WTC11 (cell line): ENCODE results near the gene STX17. TPM values are rescaled to one million over a fixed set of nuclear protein-coding genes. Genes with fewer than 3 reads are reported as not detected.

Experiments
- ATAC-seq: fragments of 200-7000 bp; cut with Tn5 transposase; 2 replicates; pipeline ENCODE4 v1.10.0; 2021; ENCODE audit warnings: mild to moderate bottlenecking, moderate library complexity
- CTCF ChIA-PET: fragments of 300-600 bp; sonication (Branson Sonifier 250); formaldehyde crosslinking; loops from one replicate; lab custom pipeline; 2021; ENCODE audit warnings: antibody characterized with exemption; lab: Charles Lee
- POLR2A ChIA-PET: fragments of 350-600 bp; sonication (Branson Sonifier 250); formaldehyde crosslinking; loops from one replicate; lab custom pipeline; 2021; ENCODE audit warnings: antibody characterized with exemption; lab: Charles Lee
- DNase-seq: peaks from one replicate; pipeline ENCODE4 v3.0.0; 2021; ENCODE audit warnings: low spot score
- H3K27ac Mint-ChIP-seq: 2 replicates; pipeline ENCODE4 v1.8.0; 2021; ENCODE audit warnings: mixed read lengths
- H3K27me3 Mint-ChIP-seq: 2 replicates; pipeline ENCODE4 v1.8.0; 2021; ENCODE audit warnings: low read depth, mild to moderate bottlenecking, moderate library complexity, mixed read lengths
- H3K36me3 Mint-ChIP-seq: 2 replicates; pipeline ENCODE4 v1.8.0; 2021; ENCODE audit warnings: mixed read lengths
- H3K4me1 Mint-ChIP-seq: 2 replicates; pipeline ENCODE4 v1.8.0; 2022; ENCODE audit warnings: mixed read lengths
- H3K4me3 Mint-ChIP-seq: 2 replicates; pipeline ENCODE4 v1.8.0; 2021; ENCODE audit warnings: mild to moderate bottlenecking, moderate library complexity, mixed read lengths
- H3K9me3 Mint-ChIP-seq: 2 replicates; pipeline ENCODE4 v1.8.0; 2021; ENCODE audit warnings: mixed read lengths
- AFF4 ChIP-seq: sonication (generic); formaldehyde crosslinking; IDR thresholded peaks from 2 replicates; pipeline ENCODE4 v1.8.1; 2023; ENCODE audit warnings: mild to moderate bottlenecking, missing genetic modification reagents, borderline replicate concordance
- CDX4 ChIP-seq: fragments of 250-450 bp; sonication (Bioruptor Pico); IDR thresholded peaks from 2 replicates; pipeline ENCODE4 v1.9.0; 2021; ENCODE audit warnings: moderate library complexity, mild to moderate bottlenecking, inconsistent platforms, borderline replicate concordance
- ELF4 ChIP-seq: sonication (generic); formaldehyde crosslinking; IDR thresholded peaks from 2 replicates; pipeline ENCODE4 v1.8.1; 2022; ENCODE audit warnings: low read depth, mild to moderate bottlenecking, moderate library complexity, missing genetic modification reagents
- ETV6 ChIP-seq: sonication (generic); formaldehyde crosslinking; IDR thresholded peaks from 2 replicates; pipeline ENCODE4 v1.8.1; 2022; ENCODE audit warnings: mild to moderate bottlenecking, missing genetic modification reagents
- GTF2I ChIP-seq: fragments of 250-450 bp; sonication (Bioruptor Pico); conservative IDR thresholded peaks from 2 replicates; pipeline ENCODE4 v1.4.0; 2021; ENCODE audit warnings: mild to moderate bottlenecking
- JUN ChIP-seq: sonication (generic); formaldehyde crosslinking; IDR thresholded peaks from 2 replicates; pipeline ENCODE4 v1.8.0; 2023; ENCODE audit warnings: mild to moderate bottlenecking, missing genetic modification reagents
- MYBL2 ChIP-seq: sonication (generic); formaldehyde crosslinking; IDR thresholded peaks from 2 replicates; pipeline ENCODE4 v1.8.1; 2023; ENCODE audit warnings: mild to moderate bottlenecking, moderate library complexity, missing genetic modification reagents
- NFE2L1 ChIP-seq: sonication (generic); formaldehyde crosslinking; IDR thresholded peaks from 2 replicates; pipeline ENCODE4 v1.8.1; 2023; ENCODE audit warnings: missing genetic modification reagents
- NR2C2 ChIP-seq: sonication (generic); formaldehyde crosslinking; IDR thresholded peaks from 2 replicates; pipeline ENCODE4 v1.8.0; 2022; ENCODE audit warnings: mild to moderate bottlenecking, missing genetic modification reagents
- PREB ChIP-seq: sonication (generic); formaldehyde crosslinking; IDR thresholded peaks from 2 replicates; pipeline ENCODE4 v1.8.1; 2022; ENCODE audit warnings: mild to moderate bottlenecking, missing genetic modification reagents, moderate library complexity, borderline replicate concordance
- PRRX2 ChIP-seq: fragments of 250-450 bp; sonication (Bioruptor Pico); IDR thresholded peaks from 2 replicates; pipeline ENCODE4 v1.8.0; 2021; ENCODE audit warnings: mild to moderate bottlenecking
- RELA ChIP-seq: sonication (generic); formaldehyde crosslinking; IDR thresholded peaks from 2 replicates; pipeline ENCODE4 v1.8.1; 2022; ENCODE audit warnings: missing genetic modification reagents, mild to moderate bottlenecking, borderline replicate concordance
- SMAD3 ChIP-seq: sonication (generic); formaldehyde crosslinking; IDR thresholded peaks from 2 replicates; pipeline ENCODE4 v1.8.0; 2022; ENCODE audit warnings: missing genetic modification reagents, mild to moderate bottlenecking, borderline replicate concordance
- ZNF138 ChIP-seq: sonication (generic); formaldehyde crosslinking; conservative IDR thresholded peaks from 2 replicates; pipeline ENCODE4 v1.8.1; 2022; ENCODE audit warnings: mild to moderate bottlenecking, moderate library complexity, missing genetic modification reagents
- ZNF416 ChIP-seq: fragments of 250-450 bp; sonication (Bioruptor Pico); IDR thresholded peaks from 2 replicates; pipeline ENCODE4 v1.9.0; 2021; ENCODE audit warnings: mild to moderate bottlenecking, inconsistent platforms
- ZSCAN18 ChIP-seq: fragments of 250-450 bp; sonication (Bioruptor Pico); IDR thresholded peaks from 2 replicates; pipeline ENCODE4 v2.1.2; 2022; ENCODE audit warnings: mild to moderate bottlenecking, moderate library complexity
- total RNA-seq: library from RNA; stranded (reverse); gene quantifications from 3 replicates; pipeline ENCODE4 v1.2.3, GENCODE V29; 2021
- TF ChIP-seq, protein P1 (sequence below): sonication (generic); formaldehyde crosslinking; IDR thresholded peaks from 2 replicates; pipeline ENCODE4 v1.8.0; 2023; ENCODE audit warnings: missing genetic modification reagents
- TF ChIP-seq, protein P2 (sequence below): sonication (generic); formaldehyde crosslinking; IDR thresholded peaks from 2 replicates; pipeline ENCODE4 v1.8.0; 2022; ENCODE audit warnings: mild to moderate bottlenecking, missing genetic modification reagents
- TF ChIP-seq, protein P3 (sequence below): sonication (generic); formaldehyde crosslinking; IDR thresholded peaks from 2 replicates; pipeline ENCODE4 v1.8.0; 2022; ENCODE audit warnings: missing genetic modification reagents

The STX17 gene
- total RNA-seq, 1 experiment from 2014 or later: 22.1 TPM

- TF ChIP-seq AFF4 (CRISPR knock-in tag): no peak
- TF ChIP-seq, all 79 proteins: peak for 0
Observed at GRCh38 chr9:99866398-99866797, 40.1 kb upstream of the STX17 start (continued).

DNA sequence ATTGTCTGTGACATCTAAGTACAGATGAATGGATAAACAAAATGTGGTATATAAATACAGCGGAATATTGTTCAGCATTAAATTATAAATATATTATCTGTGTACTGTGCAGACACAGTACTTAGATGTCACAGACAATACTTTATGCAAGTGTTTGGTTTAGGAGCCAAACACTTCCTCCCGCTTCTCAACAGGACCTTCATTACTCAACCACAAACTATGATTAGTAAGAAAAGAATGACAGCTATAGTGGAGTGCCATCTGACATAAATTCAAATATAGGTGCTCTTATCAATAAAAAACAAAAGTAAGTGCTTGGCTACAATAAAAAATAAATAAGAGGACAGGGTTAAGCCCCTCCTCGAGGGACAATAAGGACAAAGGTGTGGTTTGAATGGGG is 38.9 kb upstream of the STX17 start:
- TF ChIP-seq ZSCAN18 (CRISPR knock-in tag) (no peak), NFE2L1 (CRISPR knock-in tag) (no peak), PRRX2 (CRISPR knock-in tag) (no peak), RELA (CRISPR knock-in tag) (no peak), ELF4 (CRISPR knock-in tag) (no peak), ETV6 (no peak), GTF2I (no peak), PREB (CRISPR knock-in tag) (no peak), ZNF416 (CRISPR knock-in tag) (no peak), ZNF138 (CRISPR knock-in tag) (no peak), MYBL2 (no peak), SMAD3 (CRISPR knock-in tag) (no peak), JUN (no peak), CDX4 (CRISPR knock-in tag) (no peak), NR2C2 (CRISPR knock-in tag) (no peak)
- TF ChIP-seq, protein P1, sequence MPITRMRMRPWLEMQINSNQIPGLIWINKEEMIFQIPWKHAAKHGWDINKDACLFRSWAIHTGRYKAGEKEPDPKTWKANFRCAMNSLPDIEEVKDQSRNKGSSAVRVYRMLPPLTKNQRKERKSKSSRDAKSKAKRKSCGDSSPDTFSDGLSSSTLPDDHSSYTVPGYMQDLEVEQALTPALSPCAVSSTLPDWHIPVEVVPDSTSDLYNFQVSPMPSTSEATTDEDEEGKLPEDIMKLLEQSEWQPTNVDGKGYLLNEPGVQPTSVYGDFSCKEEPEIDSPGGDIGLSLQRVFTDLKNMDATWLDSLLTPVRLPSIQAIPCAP (CRISPR knock-in tag): no peak
- TF ChIP-seq, protein P2, sequence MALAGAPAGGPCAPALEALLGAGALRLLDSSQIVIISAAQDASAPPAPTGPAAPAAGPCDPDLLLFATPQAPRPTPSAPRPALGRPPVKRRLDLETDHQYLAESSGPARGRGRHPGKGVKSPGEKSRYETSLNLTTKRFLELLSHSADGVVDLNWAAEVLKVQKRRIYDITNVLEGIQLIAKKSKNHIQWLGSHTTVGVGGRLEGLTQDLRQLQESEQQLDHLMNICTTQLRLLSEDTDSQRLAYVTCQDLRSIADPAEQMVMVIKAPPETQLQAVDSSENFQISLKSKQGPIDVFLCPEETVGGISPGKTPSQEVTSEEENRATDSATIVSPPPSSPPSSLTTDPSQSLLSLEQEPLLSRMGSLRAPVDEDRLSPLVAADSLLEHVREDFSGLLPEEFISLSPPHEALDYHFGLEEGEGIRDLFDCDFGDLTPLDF (CRISPR knock-in tag): no peak
- TF ChIP-seq, protein P3, sequence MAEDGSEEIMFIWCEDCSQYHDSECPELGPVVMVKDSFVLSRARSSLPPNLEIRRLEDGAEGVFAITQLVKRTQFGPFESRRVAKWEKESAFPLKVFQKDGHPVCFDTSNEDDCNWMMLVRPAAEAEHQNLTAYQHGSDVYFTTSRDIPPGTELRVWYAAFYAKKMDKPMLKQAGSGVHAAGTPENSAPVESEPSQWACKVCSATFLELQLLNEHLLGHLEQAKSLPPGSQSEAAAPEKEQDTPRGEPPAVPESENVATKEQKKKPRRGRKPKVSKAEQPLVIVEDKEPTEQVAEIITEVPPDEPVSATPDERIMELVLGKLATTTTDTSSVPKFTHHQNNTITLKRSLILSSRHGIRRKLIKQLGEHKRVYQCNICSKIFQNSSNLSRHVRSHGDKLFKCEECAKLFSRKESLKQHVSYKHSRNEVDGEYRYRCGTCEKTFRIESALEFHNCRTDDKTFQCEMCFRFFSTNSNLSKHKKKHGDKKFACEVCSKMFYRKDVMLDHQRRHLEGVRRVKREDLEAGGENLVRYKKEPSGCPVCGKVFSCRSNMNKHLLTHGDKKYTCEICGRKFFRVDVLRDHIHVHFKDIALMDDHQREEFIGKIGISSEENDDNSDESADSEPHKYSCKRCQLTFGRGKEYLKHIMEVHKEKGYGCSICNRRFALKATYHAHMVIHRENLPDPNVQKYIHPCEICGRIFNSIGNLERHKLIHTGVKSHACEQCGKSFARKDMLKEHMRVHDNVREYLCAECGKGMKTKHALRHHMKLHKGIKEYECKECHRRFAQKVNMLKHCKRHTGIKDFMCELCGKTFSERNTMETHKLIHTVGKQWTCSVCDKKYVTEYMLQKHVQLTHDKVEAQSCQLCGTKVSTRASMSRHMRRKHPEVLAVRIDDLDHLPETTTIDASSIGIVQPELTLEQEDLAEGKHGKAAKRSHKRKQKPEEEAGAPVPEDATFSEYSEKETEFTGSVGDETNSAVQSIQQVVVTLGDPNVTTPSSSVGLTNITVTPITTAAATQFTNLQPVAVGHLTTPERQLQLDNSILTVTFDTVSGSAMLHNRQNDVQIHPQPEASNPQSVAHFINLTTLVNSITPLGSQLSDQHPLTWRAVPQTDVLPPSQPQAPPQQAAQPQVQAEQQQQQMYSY (CRISPR knock-in tag): no peak
- no peak for ATAC-seq
- ChIA-PET POLR2A (no interaction called here), CTCF (no interaction called here)
- H3K4me3 Mint-ChIP-seq: no peak overlapping the region
- no peak for DNase-seq
- no peak overlapping the region for H3K27ac Mint-ChIP-seq
- no peaks in the 10 kb centered on the region for H3K27me3 Mint-ChIP-seq
- H3K9me3 Mint-ChIP-seq: no peaks in the 10 kb centered on the region
- H3K36me3 Mint-ChIP-seq: no peaks in the 10 kb centered on the region
- H3K4me1 Mint-ChIP-seq: peaks cover 10% of the 10 kb centered on the region
